ENCODE data around the gene CREG2.

GRCh38 chr2:101355401-101356054 is 31.8 kb downstream of the CREG2 start:
- TF ChIP-seq SUZ12 (IDR thresholded peaks at IDR 0.05) (no peak), FOXK2 (IDR thresholded peaks at IDR 0.05) (no peak), CTBP1 (IDR thresholded peaks at IDR 0.05; ENCODE audit: borderline replicate concordance) (no peak), FOXA1 (IDR thresholded peaks at IDR 0.05) (no peak), ELF4 (IDR thresholded peaks at IDR 0.05) (no peak), BHLHE40 (IDR thresholded peaks at IDR 0.05; ENCODE audit: borderline replicate concordance) (no peak), L3MBTL2 (conservative IDR thresholded peaks at IDR 0.05) (no peak), NFRKB (IDR thresholded peaks at IDR 0.05) (no peak), SP1 (IDR thresholded peaks at IDR 0.05) (no peak), PKNOX1 (IDR thresholded peaks at IDR 0.05) (no peak)
